ENCODE results near the gene ASB7.

GRCh38 chr15:100602823-100603393 is 519 bp downstream of the ASB7 start:
- TF ChIP-seq ESRRA (CRISPR knock-in tag; IDR thresholded peaks at IDR 0.05; ENCODE audit: borderline replicate concordance) (no peak), ZSCAN18 (CRISPR knock-in tag; IDR thresholded peaks at IDR 0.05) (no peak), E2F4 (CRISPR knock-in tag; IDR thresholded peaks at IDR 0.05; ENCODE audit: borderline replicate concordance, low read depth) (no peak), E2F1 (CRISPR knock-in tag; IDR thresholded peaks at IDR 0.05) (no peak), CTCF (IDR thresholded peaks at IDR 0.05) (no peak), ZNF317 (CRISPR knock-in tag; IDR thresholded peaks at IDR 0.05; ENCODE audit: borderline replicate concordance, low read depth) (no peak), CBFB (CRISPR knock-in tag; IDR thresholded peaks at IDR 0.05; ENCODE audit: low read depth) (no peak), USF1 (CRISPR knock-in tag; IDR thresholded peaks at IDR 0.05) (no peak), RELA (CRISPR knock-in tag; IDR thresholded peaks at IDR 0.05; ENCODE audit: borderline replicate concordance) (no peak)

Data from WTC11 (cell line).